HG03175 (cell line): ENCODE data around the gene CPZ.

ENCODE experiments used
- ATAC-seq: cut with Tn5 transposase; IDR thresholded peaks from one replicate; pipeline ENCODE4 v1.9.1; 2021; ENCODE audit warnings: mild to moderate bottlenecking, moderate library complexity; ENCODE audit not compliant: unreplicated experiment

CPZ gene

DNA sequence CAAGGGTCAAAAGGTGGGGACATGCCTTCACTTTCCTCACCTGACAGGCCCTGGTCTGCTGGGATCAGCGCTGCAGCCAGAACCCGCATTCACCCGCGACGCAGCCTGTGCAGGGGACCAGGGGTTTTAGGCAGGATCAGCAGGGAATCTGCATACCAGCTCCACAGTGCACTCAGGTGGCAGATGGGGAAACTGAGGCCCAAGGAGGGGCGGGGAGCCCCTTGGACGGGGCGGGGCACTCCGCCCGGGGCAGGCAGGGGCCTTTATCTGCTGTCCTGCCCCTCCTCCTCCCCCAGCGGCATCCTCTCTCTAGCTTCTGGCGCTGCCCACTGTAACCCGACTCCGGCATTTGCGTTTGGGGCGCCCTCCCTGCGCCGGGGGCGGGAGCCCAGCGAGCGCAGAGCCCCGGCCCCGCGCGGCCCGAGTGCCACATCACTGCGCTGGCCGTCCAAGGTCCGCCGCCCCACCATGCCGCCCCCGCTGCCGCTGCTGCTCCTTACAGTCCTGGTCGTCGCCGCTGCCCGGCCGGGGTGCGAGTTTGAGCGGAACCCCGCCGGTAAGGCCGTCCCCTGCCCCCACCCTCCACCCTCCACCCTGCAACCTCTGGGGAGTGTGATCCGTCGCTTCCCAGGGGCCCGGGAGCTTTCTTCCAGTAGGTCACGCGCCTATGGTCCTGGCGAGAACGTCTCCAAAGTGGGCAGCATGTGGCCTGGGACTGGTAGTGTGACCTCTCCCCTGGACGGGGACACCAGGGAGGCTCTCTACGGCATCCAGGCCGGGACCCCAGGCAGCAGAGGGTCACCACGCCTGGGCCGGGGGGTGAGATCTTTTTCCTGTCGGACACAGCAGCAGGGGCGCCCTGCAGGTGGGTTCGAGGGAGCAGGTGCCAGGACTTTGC, at the start of gene CPZ:
TSS of gene CPZ (plus strand) at position 400 of the 898 bp plus-strand sequence. CDS start at position 469, 69 bp downstream.
- no peak for ATAC-seq

GRCh38 chr4:8542776-8543525, 49.6 kb upstream of the CPZ start:
- ATAC-seq: no peak

- ATAC-seq: no peak
These were observed 48.9 kb upstream of the CPZ start for GRCh38 chr4:8543623-8544022.

DNA sequence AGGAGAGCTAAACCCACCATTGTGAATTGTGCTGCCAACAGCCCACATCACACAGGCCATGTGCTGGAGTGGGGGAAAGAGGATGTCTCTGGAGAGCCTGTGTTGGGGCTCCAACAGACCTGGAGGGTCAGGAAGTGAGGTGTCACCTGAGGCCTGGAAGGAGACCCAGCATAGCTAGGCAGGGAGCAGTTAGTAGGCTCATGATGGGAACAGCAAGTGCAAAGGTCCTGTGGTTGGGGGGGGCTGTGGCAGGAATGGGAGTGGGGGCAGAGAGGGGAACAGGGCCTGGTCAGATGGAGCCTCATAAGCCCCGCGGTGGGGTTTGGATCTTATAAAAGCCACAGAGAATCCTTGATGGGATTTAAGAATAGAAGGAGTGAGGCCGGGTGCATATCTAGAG, 48.3 kb upstream of the CPZ start:
- no peak for ATAC-seq

DNA sequence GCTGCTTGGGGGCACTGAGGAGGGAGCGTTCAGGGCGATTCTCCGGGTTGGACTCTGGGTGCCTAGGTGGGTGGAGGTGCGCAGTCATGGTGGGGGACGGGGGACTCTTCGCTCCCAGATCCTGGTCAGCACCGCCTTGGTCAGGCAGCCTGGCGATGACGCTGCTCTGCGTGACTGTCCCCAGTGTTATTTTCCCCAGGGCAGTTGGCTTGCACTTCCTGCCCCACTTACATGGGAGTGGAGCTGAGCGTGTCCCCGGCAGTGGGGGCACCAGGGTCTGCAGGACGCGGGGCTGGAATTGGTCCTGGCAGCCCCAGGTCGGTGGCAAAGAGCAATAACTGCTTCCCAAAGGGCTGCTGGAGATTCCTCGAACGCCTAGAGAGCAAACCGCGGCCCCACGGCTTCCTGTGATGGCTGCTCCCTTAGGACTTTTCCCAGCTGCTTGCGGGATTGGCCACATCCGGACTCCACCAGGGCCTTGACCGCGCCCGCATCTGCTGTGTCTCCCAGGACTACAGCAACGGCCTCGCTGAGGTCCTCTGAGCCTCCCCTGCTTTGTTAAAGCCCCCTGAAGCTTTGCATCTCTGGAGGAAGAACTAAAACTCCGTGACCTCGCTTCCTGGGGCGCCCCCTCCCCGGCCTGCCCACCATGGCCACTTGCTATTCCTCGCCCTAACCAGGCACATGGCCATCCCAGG, 47.7 kb upstream of the CPZ start:
- no peak for ATAC-seq

- ATAC-seq: no peak
These were observed 47.2 kb upstream of the CPZ start for GRCh38 chr4:8545439-8545765.

DNA sequence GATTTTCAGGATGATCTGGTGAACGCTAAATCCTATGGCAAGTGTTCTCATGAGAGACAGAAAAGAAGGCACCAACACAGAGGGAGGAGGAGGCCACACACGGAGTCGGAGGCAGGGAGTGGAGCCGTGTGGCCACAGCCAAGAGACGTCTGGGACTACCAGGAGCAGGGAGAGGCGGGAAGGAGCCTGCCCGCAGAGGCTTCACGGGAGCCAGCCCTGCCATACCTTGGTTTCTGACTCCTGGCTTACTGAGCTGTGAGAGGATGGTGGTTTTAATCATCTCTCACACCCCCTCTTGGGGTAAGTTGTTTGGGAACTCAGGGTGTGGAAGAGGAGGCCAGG, 45.8 kb upstream of the CPZ start:
- no peak for ATAC-seq

DNA sequence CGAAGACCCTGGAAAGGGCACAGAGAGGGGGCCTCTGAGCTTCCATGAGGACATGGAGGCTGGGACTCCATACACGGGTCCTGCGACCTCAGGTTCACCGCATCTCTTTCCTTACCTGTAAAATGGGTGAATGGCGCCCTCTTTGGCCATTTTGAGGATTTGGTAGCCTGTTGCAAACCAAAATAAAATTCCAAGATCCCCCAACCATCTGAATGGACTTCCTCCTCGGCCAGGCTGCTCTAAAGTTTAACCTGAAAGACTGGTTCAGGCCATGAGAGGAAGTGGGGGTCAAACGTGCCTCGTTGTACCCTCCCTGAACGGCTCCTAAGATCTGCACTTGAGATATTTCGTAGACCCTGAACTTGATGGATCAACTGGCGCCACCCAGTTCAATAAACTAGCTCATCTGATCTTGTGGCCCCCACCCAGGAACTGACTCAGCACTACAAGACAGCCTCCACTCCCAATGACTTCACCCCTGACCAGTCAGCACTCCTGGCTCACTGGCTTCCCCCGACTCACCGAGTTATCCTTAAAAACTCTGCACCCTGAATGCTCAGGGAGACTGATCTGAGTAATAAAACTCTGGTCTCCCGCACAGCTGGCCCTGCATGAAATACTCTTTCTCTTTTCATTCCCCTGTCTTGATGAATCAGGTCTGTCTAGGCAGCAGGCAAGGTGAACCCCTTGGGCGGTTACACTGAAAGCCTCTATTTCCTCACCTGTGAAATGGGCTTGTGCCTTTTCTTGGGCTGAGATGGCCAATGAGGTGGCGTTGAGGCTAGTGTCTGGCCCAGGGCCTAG, 45.3 kb upstream of the CPZ start:
- no peak for ATAC-seq

- no peak for ATAC-seq
These were observed 44.4 kb upstream of the CPZ start for GRCh38 chr4:8547912-8548730.

GRCh38 chr4:8548731-8549351, 43.7 kb upstream of the CPZ start:
- ATAC-seq: no peak

DNA sequence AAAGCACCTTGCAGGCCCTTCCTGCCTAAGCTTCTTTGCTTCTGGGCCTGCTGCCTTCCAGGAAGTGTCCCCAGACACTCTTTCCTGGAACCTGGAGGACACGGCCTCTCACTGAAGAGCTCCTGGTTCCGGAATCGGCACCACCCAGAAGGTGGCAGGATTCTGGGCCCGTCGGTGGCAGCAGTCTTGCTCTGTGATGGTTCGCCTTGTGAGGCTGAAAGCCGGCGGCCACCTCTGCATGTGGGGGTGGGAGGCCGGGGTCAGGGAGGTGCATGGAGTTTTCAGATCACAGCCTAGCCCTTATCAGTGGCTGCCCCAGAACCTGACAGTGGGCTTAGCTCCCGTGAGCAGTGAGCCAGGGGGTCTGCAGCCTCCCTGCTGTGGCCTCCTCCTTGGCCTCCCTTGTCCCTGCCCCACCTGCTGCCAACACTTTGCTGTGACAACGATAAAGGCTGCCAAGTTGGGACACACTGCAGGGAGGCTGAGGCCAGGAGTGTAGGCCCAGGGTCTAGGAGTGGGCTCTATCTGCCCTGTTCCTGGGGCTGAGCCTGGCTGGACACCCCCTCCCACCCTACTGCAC, 43.1 kb upstream of the CPZ start:
- ATAC-seq: no peak

GRCh38 chr4:8550691-8551090, 41.9 kb upstream of the CPZ start:
- no peak for ATAC-seq

- ATAC-seq: no peak
These were observed 40.5 kb upstream of the CPZ start for GRCh38 chr4:8552024-8552423.

DNA sequence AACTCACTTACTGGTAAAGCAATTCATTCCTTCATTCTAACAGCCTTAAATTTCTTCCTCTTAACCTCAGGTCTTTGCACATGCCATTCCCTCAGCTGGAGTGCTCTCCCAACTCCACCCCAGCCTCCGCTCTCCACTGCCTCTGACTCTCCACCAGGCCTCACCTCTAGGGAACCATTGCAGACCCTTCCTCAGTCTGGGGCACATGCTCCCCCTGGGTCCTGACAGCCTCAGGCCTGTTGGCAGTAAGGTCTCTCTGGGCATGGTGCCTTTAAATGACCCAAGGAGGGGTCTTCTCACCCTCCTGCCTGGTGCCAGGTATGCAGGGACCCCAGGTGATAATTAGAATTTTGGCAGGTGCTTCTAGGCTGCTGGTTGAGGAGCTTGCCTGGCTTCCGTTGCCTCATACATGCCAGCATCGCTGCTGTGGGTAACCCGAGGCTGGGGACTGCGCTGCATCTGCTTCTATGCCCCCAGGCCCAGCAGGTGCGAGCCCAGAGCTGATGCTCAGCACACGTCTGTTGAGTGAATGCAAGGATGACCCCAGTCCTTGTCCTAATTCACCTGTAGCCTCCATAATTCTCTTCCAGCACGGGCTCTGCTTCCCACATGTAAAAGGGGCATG, 39.9 kb upstream of the CPZ start:
- ATAC-seq: no peak

DNA sequence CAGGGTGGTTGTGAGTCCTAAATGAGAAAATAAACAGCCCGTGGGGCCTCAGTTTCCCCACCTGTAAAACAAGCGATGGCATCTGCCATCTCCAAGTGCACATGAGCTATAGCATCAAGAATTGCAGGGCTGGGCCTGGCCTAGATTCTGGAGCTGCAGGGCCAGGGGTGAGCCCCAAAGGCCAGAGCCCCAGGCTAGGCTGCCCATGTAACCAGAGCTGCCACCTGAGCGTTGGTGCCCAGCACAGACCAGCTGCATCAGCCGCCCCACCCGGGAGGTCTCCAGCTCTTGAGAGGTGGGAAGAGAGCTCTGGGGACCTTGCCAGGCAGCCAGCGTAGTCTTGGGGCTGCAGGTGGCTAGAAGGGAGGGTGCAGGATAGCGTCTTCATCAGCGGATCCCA, 39.3 kb upstream of the CPZ start:
- ATAC-seq: no peak

DNA sequence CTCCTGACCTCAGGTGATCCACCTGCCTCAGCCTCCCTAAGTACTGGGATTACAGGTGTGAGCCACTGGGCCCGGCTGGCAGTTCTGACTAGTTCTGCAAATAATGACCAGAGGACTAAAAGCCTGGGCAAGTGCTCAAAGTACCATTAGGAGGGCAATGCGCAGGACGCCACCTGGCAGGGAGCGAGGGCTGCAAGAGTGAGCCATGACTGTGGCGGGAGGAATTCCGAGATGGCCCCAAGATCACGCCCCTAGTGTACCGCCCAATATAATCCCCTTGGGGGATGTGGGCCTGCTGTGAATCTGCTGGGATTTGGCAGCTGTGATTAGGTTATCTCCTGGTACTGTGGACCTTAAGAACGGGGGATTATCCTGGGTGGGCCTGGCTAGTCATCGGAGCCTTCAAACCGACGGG, 38.6 kb upstream of the CPZ start:
- no peak for ATAC-seq

DNA sequence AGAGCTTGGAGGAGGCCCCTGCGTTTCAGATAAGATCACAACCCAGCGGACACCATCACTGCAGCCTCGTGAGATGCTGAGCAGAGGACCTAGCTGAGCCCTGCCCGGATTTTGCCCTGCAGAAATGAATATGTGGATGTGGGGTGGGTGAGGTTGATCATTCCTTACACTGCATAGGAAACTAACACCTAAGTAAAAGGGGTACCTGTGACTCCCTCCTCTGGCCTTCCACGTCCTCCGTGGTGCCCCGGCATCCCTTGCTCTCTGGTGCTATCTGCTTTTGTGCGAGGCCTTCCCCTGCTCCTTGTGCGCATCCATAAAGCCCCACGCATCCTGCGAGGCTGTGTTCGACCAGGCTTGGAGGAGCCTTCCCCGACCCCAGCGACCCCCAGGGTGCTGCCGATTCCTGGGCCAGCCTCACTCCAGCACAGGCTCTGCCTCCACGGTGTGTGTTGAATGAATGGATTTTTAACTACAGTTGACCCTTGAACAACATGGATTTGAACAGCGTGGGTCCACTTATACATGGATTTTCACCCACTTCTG, 37.9 kb upstream of the CPZ start:
- no peak for ATAC-seq

DNA sequence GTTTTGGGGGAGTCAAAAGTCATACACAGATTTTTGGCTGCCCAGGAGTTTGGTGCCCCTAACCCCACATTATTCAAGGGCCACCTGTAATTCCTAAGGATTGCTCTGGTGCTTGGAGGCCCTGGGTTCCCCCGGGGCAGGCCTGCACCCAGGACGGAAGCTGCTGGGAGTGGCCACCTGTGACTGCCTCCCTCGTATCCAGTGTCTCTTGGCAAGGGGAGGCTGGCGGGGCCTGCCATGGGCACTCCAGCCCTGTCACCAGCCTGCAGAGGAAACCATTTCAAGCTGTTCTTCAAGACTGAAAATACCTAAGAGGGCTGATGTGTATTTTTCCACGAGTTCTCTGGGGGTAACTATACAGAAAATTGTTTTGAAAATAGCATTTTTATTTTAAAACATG, 36.8 kb upstream of the CPZ start:
- ATAC-seq: no peak
